ENCODE results near the gene FEN1. TPM values are rescaled to one million over a fixed set of nuclear protein-coding genes. Genes with fewer than 3 reads are reported as not detected.
A peak's percentile ranks its signal among the peaks of the same experiment; 100 is the strongest.

The FEN1 gene
- total RNA-seq, 2 experiments from 2014 or later = 98.6 to 118 TPM

DNA sequence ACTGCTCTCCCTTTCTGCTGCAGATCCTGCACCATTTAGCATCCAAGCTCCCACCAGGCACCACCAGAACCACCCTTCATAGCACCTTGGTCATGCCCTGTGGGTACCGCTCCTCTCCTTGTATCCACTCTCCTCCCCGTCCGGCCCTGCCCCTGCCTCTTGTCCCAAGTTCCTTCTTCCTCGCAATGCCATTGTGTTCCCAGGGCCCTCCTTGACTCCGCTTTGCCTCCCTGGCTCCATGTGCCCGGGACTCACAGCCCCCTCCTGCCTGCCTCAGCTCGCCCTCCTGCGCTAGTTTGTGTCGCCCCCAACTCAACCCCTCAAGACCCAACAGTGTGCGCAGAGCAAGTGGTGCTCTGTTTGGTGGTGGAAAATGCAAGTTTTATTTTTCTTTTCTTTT, 46.2 kb downstream of the FEN1 start:
- peaks cover 55% of the 10 kb centered on the region for H3K36me3 Mint-ChIP-seq (ENCODE audit: low read depth)
- ChIA-PET CTCF (interaction anchor here (1.0 kb wide), 1 partner anchor 11 kb away, joined by 3 read pairs; the partner anchor contains the start of gene FADS2), POLR2A (interaction anchor here (0.5 kb wide), 1 partner anchor 129 kb away, joined by 4 read pairs; the partner anchor contains the start of gene FTH1)
- DNase-seq = no peak
- H3K4me3 Mint-ChIP-seq = no peak overlapping the region
- H3K4me1 Mint-ChIP-seq = peaks cover 24% of the 10 kb centered on the region
- H3K27me3 Mint-ChIP-seq = no peaks in the 10 kb centered on the region
- no peaks in the 10 kb centered on the region for H3K9me3 Mint-ChIP-seq
- peak overlapping the region; percentile 57 for H3K27ac Mint-ChIP-seq

DNA sequence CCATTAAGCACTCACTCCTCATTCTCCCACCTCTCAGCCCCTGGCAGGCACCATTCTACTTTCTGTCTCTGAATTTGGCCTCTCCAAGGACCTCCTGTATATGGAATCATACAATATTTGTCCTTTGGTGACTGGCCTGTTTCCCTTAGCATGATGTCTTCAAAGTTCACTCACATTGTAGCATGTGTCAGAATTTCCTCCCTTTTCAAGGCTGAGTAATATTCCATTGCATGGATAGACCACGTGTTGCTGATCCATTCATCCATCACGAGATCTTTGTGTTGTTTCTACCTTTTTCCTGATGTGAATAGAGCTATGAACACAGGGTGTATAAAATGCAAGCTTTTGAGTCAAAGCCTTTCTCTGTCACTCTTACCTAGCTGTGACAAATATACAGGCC, 47.0 kb downstream of the FEN1 start:
- no peak overlapping the region for H3K4me3 Mint-ChIP-seq

DNA sequence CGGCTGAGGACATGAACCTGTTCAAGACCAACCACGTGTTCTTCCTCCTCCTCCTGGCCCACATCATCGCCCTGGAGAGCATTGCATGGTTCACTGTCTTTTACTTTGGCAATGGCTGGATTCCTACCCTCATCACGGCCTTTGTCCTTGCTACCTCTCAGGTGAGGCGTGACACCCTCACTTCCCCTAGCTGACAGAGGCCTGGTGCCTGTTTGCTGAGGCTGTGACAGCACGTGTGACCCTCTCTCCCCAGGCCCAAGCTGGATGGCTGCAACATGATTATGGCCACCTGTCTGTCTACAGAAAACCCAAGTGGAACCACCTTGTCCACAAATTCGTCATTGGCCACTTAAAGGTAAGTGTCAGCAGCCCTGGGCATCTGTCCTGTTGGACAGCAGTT, 47.7 kb downstream of the FEN1 start:
- H3K4me3 Mint-ChIP-seq = no peak overlapping the region
- H3K27ac Mint-ChIP-seq = no peak overlapping the region
- CTCF ChIA-PET = no interaction called here
- H3K9me3 Mint-ChIP-seq = no peaks in the 10 kb centered on the region
- no peaks in the 10 kb centered on the region for H3K27me3 Mint-ChIP-seq
- H3K36me3 Mint-ChIP-seq (ENCODE audit: low read depth) = peaks cover 50% of the 10 kb centered on the region
- POLR2A ChIA-PET = no interaction called here
- peaks cover 12% of the 10 kb centered on the region for H3K4me1 Mint-ChIP-seq
- no peak for DNase-seq

More for the DNA sequence above, 47.0 kb downstream of the FEN1 start:
- ChIA-PET POLR2A (no interaction called here), CTCF (no interaction called here)
- Mint-ChIP-seq H3K4me1 (peaks cover 16% of the 10 kb centered on the region), H3K36me3 (ENCODE audit: low read depth) (peaks cover 49% of the 10 kb centered on the region), H3K27ac (no peak overlapping the region), H3K27me3 (no peaks in the 10 kb centered on the region), H3K9me3 (no peaks in the 10 kb centered on the region)
- DNase-seq = no peak

DNA sequence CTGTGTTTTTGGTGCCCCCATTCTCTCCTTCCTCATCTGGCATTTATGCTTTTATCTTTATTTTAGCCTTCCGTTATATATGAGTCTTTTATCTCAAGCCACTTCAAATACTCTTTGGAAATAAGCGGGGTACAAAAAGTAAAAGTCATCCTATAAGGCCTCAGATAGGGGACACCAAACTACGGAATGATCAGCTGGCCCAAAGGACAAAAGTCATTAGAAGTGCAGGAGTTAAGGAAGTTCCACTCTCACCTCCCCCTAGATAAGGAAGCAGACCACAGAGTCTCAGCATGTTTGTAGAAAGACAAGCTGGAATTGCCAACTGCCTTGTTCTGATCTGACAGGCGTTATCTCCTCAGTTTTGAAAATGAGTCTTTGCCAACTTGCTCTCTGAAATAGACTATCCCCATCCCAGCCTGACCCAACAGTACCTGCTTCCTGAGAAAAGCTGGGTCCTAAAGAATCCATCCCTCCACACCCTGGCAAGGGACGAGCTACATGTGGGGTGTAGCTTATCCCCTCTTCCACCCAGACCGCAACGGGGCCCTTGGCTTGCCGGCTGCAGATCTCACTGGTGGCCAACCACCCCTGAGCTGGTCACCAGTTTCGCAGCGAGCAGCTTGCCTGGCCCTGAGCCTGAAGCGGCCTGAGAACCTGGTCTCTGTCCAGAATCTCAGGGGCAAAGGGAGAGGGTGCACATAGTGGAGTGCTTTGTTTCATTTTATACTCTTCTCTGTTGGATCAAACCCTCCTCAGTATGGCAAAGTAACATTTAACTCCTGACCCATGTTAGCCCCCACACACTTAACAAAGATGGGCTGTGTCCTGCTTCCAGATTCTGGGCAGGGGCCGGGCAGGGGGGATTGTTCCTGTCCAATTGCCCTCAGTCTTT, 49.2 kb downstream of the FEN1 start:
- H3K27me3 Mint-ChIP-seq = no peaks in the 10 kb centered on the region
- peaks cover 56% of the 10 kb centered on the region for H3K36me3 Mint-ChIP-seq (ENCODE audit: low read depth)
- POLR2A ChIA-PET = no interaction called here
- no peak overlapping the region for H3K27ac Mint-ChIP-seq
- CTCF ChIA-PET = interaction anchor here (0.9 to 1.0 kb wide), 3 partner anchors 13 to 57 kb away, joined by 3 to 4 read pairs (median 3); partner anchors contain the start of gene FADS2
- H3K9me3 Mint-ChIP-seq = no peaks in the 10 kb centered on the region
- H3K4me1 Mint-ChIP-seq = peaks cover 1% of the 10 kb centered on the region
- DNase-seq = no peak
- H3K4me3 Mint-ChIP-seq = no peak overlapping the region

DNA sequence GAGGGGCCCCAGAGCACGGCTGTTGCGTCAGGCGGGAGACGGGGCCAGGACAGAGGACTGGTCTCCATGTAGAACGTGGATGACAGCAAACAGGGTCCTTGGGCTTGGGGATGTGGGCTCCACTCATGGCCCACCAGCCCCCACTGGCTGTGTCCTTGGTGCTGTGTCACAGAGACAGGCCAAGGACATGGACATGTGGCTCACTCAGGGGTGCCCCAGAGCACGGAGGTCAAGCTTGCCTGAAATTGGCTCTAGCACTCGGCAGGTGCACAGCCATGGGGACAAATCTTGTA, 49.8 kb downstream of the FEN1 start:
- Mint-ChIP-seq H3K4me1 (peaks cover 1% of the 10 kb centered on the region), H3K9me3 (no peaks in the 10 kb centered on the region), H3K36me3 (ENCODE audit: low read depth) (peaks cover 60% of the 10 kb centered on the region), H3K27me3 (no peaks in the 10 kb centered on the region), H3K27ac (no peak overlapping the region), H3K4me3 (no peak overlapping the region)
- POLR2A ChIA-PET = no interaction called here
- CTCF ChIA-PET = interaction anchor here (0.9 to 1.0 kb wide), 2 partner anchors 14 to 22 kb away, joined by 3 to 4 read pairs; partner anchors contain the start of gene FADS2
- no peak for DNase-seq

DNA sequence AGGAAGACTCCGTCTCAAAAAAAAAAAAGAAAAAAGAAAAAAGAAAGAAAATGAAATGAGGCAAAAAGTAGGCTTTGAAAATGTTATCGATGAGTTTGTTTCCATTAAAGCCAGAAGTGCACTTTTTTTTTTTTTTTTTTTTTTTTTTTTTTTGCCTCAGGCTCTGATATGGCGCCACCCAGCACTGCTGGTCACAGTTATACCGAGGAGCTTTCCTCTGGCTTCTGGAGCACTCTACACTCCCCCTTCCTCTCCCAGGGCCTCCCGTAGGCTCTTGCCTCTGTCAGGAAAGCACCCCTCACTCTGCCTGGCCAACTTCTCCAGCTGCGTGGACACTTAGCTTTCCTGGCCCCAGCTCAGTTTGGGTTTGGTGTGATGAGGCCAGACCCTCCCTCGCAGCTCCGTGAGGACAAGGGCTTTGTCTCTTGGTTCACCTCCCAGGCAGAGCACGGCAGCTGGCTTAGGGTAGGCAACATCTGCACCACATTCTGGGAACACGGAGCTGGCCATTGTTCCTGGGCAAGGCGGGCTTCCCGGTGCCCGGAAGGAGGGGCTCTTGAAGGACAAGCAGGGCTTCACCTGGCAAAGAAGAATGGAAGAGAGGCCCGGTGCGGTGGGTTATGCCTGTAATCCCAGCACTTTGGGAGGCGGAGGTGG, 52.3 kb downstream of the FEN1 start:
- POLR2A ChIA-PET = interaction anchor here (0.6 kb wide), 2 partner anchors 51 to 75 kb away, joined by 3 read pairs; no protein-coding TSS in a partner anchor
- H3K4me1 Mint-ChIP-seq = no peaks in the 10 kb centered on the region
- peaks cover 52% of the 10 kb centered on the region for H3K36me3 Mint-ChIP-seq (ENCODE audit: low read depth)
- CTCF ChIA-PET = no interaction called here
- no peak for DNase-seq
- no peaks in the 10 kb centered on the region for H3K27me3 Mint-ChIP-seq
- H3K4me3 Mint-ChIP-seq = no peak overlapping the region
- no peaks in the 10 kb centered on the region for H3K9me3 Mint-ChIP-seq
- H3K27ac Mint-ChIP-seq = no peak overlapping the region

DNA sequence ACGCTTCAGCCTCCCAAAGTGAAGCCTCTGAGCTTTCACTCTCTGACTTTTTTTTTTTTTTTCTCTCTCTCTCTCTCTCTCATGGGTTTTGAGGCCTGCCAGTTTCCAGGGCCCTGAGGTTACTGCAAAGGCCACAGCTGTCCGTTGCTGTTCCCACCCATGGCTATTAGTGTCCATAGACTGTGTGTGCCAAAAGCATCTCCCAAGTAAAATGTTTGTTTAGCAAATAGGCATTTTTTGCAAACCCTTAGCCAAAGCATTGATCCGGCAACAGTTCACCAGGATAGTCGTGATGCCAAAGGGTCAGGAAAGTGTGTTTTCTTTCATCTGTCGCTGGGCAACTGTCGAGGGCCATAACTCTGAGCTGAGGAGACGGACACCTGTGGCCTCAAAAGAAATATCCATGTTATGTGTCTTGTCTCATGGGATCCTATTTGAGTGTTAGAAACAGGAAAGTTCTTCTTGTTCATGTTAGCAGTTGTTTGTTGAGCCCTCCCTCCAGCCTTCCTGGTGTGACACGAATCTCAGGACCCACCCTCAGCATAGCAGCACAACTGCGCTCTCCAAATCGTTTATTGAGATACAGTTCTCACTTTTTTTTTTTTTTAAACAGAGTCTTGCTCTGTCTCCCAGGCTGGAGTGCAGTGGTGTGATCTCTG, 53.8 kb downstream of the FEN1 start:
- Mint-ChIP-seq H3K4me3 (no peak overlapping the region), H3K27me3 (no peaks in the 10 kb centered on the region), H3K4me1 (no peaks in the 10 kb centered on the region), H3K27ac (no peak overlapping the region), H3K36me3 (ENCODE audit: low read depth) (peaks cover 51% of the 10 kb centered on the region), H3K9me3 (no peaks in the 10 kb centered on the region)
- CTCF ChIA-PET = no interaction called here
- POLR2A ChIA-PET = no interaction called here
- no peak for DNase-seq

Other genes with a start within 250 kb of the FEN1 start
- gene SYT7, start 211.8 kb upstream of the FEN1 start, total RNA-seq = not detected
- gene DAGLA, start 112.5 kb upstream of the FEN1 start, total RNA-seq = under 1 TPM; 0.44 to 0.45 TPM
- gene MYRF, start 40.3 kb upstream of the FEN1 start, total RNA-seq = 1 to 10 TPM; 1.1 to 1.2 TPM
- gene TMEM258, start 312 bp upstream of the FEN1 start, total RNA-seq = 100 to 1,000 TPM; 154 to 160 TPM
- gene FADS1, start 24.1 kb downstream of the FEN1 start, total RNA-seq = 10 to 100 TPM; 25.7 to 27.1 TPM
- gene FADS2, start 35.4 kb downstream of the FEN1 start, total RNA-seq = 100 to 1,000 TPM; 128 to 135 TPM
- 1 to 10 TPM; 2.9 to 3.7 TPM for gene FADS3, start 98.6 kb downstream of the FEN1 start, total RNA-seq
- gene RAB3IL1, start 124.7 kb downstream of the FEN1 start, total RNA-seq = not detected
- gene BEST1, start 157.4 kb downstream of the FEN1 start, total RNA-seq = not detected
- 100 to 1,000 TPM; 751 to 840 TPM for gene FTH1, start 174.7 kb downstream of the FEN1 start, total RNA-seq